ENCODE results near the gene DCDC2.

DNA sequence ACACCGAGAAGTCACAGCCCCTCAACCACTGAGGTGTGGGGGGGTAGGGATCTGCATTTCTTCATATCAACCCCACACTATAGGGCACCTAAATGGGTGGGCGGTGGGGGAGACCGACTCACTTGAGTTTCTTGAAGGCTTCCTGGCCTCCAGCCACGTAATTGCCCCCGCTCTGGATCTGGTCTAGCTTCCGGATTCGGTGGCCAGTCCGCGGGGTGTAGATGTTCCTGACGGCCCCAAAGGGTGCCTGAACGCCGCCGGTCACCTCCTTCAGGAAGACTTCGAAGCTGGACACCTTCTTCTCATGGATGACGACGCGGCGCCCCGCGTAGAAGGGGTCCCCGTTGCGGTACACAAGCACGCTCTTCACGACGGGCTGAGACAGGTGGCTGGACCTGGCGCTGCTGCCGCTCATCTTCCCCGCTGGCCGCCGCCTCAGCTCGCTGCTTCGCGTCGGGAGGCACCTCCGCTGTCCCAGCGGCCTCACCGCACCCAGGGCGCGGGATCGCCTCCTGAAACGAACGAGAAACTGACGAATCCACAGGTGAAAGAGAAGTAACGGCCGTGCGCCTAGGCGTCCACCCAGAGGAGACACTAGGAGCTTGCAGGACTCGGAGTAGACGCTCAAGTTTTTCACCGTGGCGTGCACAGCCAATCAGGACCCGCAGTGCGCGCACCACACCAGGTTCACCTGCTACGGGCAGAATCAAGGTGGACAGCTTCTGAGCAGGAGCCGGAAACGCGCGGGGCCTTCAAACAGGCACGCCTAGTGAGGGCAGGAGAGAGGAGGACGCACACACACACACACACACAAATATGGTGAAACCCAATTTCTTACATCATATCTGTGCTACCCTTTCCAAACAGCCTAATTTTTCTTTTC lies at the start of gene DCDC2:
- TF ChIP-seq REST (IDR thresholded peaks at IDR 0.05; ENCODE audit: insufficient replicate concordance, low read depth), result no peak
- no peak for TF ChIP-seq POLR2AphosphoS5 (IDR thresholded peaks at IDR 0.05; ENCODE audit: low read depth)

Measured in HL-60 (cell line).